ENCODE data around the gene GPAM.

GRCh38 chr10:112213098-112213823 lies 29.7 kb upstream of the GPAM start:
- TF ChIP-seq CTCF (IDR thresholded peaks at IDR 0.05) (no peak), POLR2A (IDR thresholded peaks at IDR 0.05) (no peak)
